Naive thymus-derived CD8-positive, alpha-beta T cell (primary cell): Measurements from ENCODE around the gene TEX264. TPM values are rescaled to one million over a fixed set of nuclear protein-coding genes. Genes with fewer than 3 reads are reported as not detected.
A peak's percentile ranks its signal among the peaks of the same experiment; 100 is the strongest.

Source experiments
- ATAC-seq, 2 donors: fragments of 150-1000 bp; cut with Tn5 transposase in 1 of 2; sonication (Bioruptor Pico), chemical (Tn5 transposase) in 1 of 2; 1 replicate in 1 of 2; 2 replicates in 1 of 2; pipeline ENCODE4 v1.10.0; 2021; ENCODE audit warnings: mild to moderate bottlenecking in 2 of 2, moderate library complexity in 2 of 2
- POLR2A ChIA-PET: fragments of 350-600 bp; sonication (Branson Sonifier 250); formaldehyde crosslinking; loops from one replicate; lab custom pipeline; 2021; ENCODE audit warnings: antibody characterized with exemption; lab: Charles Lee
- DNase-seq, 10 donors: peaks; one replicate each; pipeline versions ENCODE4 v3.0.0 to v3.0.0-alpha.2; 2020 to 2022
- H3K27ac Mint-ChIP-seq, 10 donors: one replicate each; pipeline ENCODE4 v1.8.0; 2020 to 2022; ENCODE audit warnings: mild to moderate bottlenecking in 10 of 10, mixed read lengths in 10 of 10, moderate library complexity in 4 of 10, inconsistent platforms in 1 of 10
- H3K27me3 Mint-ChIP-seq, 5 donors: one replicate each; pipeline ENCODE4 v1.8.0; 2021 to 2022; ENCODE audit warnings: mixed read lengths in 5 of 5
- H3K36me3 Mint-ChIP-seq, 3 donors: one replicate each; pipeline ENCODE4 v1.8.0; 2020 to 2022; ENCODE audit warnings: mixed read lengths in 3 of 3, mild to moderate bottlenecking in 2 of 3, inconsistent platforms in 1 of 3
- H3K4me1 Mint-ChIP-seq, 4 donors: one replicate each; pipeline ENCODE4 v1.8.0; 2021 to 2022; ENCODE audit warnings: mixed read lengths in 4 of 4
- H3K4me3 Mint-ChIP-seq, 10 donors: one replicate each; pipeline ENCODE4 v1.8.0; 2020 to 2022; ENCODE audit warnings: mild to moderate bottlenecking in 10 of 10, mixed read lengths in 10 of 10, moderate library complexity in 6 of 10, inconsistent platforms in 1 of 10
- H3K9me3 Mint-ChIP-seq, 9 donors: one replicate each; pipeline ENCODE4 v1.8.0; 2020 to 2022; ENCODE audit warnings: mixed read lengths in 9 of 9, mild to moderate bottlenecking in 3 of 9, inconsistent platforms in 1 of 9, moderate library complexity in 1 of 9
- polyA plus RNA-seq, 3 donors: library from polyadenylated mRNA; unstranded; fragments of 300-500 nt; fragmentation: Illumina TruSeq; gene quantifications; one replicate each; pipeline ENCODE4 v1.2.3, GENCODE V29; 2021
- total RNA-seq, 8 experiments: library from RNA in 2 of 8; stranded (reverse) in 2 of 8; gene quantifications; one replicate each; pipeline ENCODE4 v1.2.3 and lab custom pipeline; 2021 to 2026

Gene TEX264
- total and polyA plus RNA-seq, 5 experiments from 2014 or later = 37.4 to 95.7 (median 84.5) TPM

GRCh38 chr3:51710631-51711351 lies 39.7 kb downstream of the TEX264 start:
- H3K4me1 Mint-ChIP-seq = peaks cover 4 to 30% (median 20%) of the 10 kb centered on the region in 4 donors
- no peak overlapping the region for H3K4me3 Mint-ChIP-seq
- H3K36me3 Mint-ChIP-seq = peaks cover 0 to 6% (median 0%) of the 10 kb centered on the region in 3 donors

GRCh38 chr3:51711352-51712037 lies 40.4 kb downstream of the TEX264 start:
- DNase-seq (peak in 1 of 10 donors; percentile 7), ATAC-seq (no peak)
- H3K4me3 Mint-ChIP-seq = peak overlapping the region in 1 of 10 donors; percentile 20
- peak overlapping the region in 3 of 10 donors; percentile 25 to 71 (median 40) for H3K27ac Mint-ChIP-seq
- H3K36me3 Mint-ChIP-seq = peaks cover 0 to 8% (median 0%) of the 10 kb centered on the region in 3 donors
- no peaks in the 10 kb centered on the region for H3K27me3 Mint-ChIP-seq
- H3K4me1 Mint-ChIP-seq = peaks cover 2 to 23% (median 16%) of the 10 kb centered on the region in 4 donors
- H3K9me3 Mint-ChIP-seq = no peaks in the 10 kb centered on the region
- POLR2A ChIA-PET = no interaction called here

More at GRCh38 chr3:51710631-51711351, 39.7 kb downstream of the TEX264 start:
- Mint-ChIP-seq H3K9me3 (no peaks in the 10 kb centered on the region), H3K27ac (peak overlapping the region in 1 of 10 donors; percentile 59), H3K27me3 (no peaks in the 10 kb centered on the region)
- ATAC-seq (no peak), DNase-seq (peak in 1 of 10 donors; percentile 14)
- POLR2A ChIA-PET = no interaction called here

- peak overlapping the region in 1 of 10 donors; percentile 20 for H3K4me3 Mint-ChIP-seq
- H3K36me3 Mint-ChIP-seq = peaks cover 0 to 8% (median 0%) of the 10 kb centered on the region in 3 donors
- peaks cover 2 to 20% (median 15%) of the 10 kb centered on the region in 4 donors for H3K4me1 Mint-ChIP-seq
- DNase-seq (peak in 1 of 10 donors; percentile 4), ATAC-seq (no peak)
- H3K27me3 Mint-ChIP-seq = no peaks in the 10 kb centered on the region
- peak overlapping the region in 1 of 10 donors; percentile 71 for H3K27ac Mint-ChIP-seq
- no peaks in the 10 kb centered on the region for H3K9me3 Mint-ChIP-seq
- POLR2A ChIA-PET = interaction anchor here (1.1 kb wide), 1 partner anchor 26 kb away, joined by 3 read pairs; no protein-coding TSS in a partner anchor
Measured at GRCh38 chr3:51712038-51712420, 41.0 kb downstream of the TEX264 start.

- H3K27ac Mint-ChIP-seq = peak overlapping the region in 1 of 10 donors; percentile 46
Measured at GRCh38 chr3:51712511-51712931, 41.5 kb downstream of the TEX264 start.

GRCh38 chr3:51712963-51713362 lies 41.9 kb downstream of the TEX264 start:
- H3K9me3 Mint-ChIP-seq = no peaks in the 10 kb centered on the region

More at GRCh38 chr3:51712511-51712931, 41.5 kb downstream of the TEX264 start:
- no peaks in the 10 kb centered on the region for H3K9me3 Mint-ChIP-seq
- no peak for DNase-seq
- no peak overlapping the region for H3K4me3 Mint-ChIP-seq
- H3K27me3 Mint-ChIP-seq = no peaks in the 10 kb centered on the region
- POLR2A ChIA-PET = interaction anchor here (0.6 to 1.1 kb wide), 2 partner anchors 27 to 960 kb away, joined by 3 to 5 read pairs; no protein-coding TSS in a partner anchor
- H3K36me3 Mint-ChIP-seq = peaks cover 0 to 8% (median 0%) of the 10 kb centered on the region in 3 donors
- ATAC-seq = no peak
- peaks cover 3 to 15% (median 12%) of the 10 kb centered on the region in 4 donors for H3K4me1 Mint-ChIP-seq

GRCh38 chr3:51715231-51715976 lies 44.4 kb downstream of the TEX264 start:
- Mint-ChIP-seq H3K9me3 (no peaks in the 10 kb centered on the region), H3K4me1 (peaks cover 13 to 18% (median 16%) of the 10 kb centered on the region in 4 donors), H3K27me3 (no peaks in the 10 kb centered on the region), H3K27ac (no peak overlapping the region), H3K4me3 (no peak overlapping the region), H3K36me3 (peaks cover 0 to 8% (median 0%) of the 10 kb centered on the region in 3 donors)
- DNase-seq = peak in 1 of 10 donors; percentile 53
- ATAC-seq = no peak
- POLR2A ChIA-PET = no interaction called here

More at GRCh38 chr3:51712963-51713362, 41.9 kb downstream of the TEX264 start:
- DNase-seq = peak in 1 of 10 donors; percentile 52
- Mint-ChIP-seq H3K36me3 (peaks cover 0 to 8% (median 0%) of the 10 kb centered on the region in 3 donors), H3K4me1 (peaks cover 3 to 15% (median 8%) of the 10 kb centered on the region in 4 donors), H3K27me3 (no peaks in the 10 kb centered on the region), H3K4me3 (no peak overlapping the region), H3K27ac (no peak overlapping the region)
- no peak for ATAC-seq
- POLR2A ChIA-PET = interaction anchor here (0.6 to 1.1 kb wide), 2 partner anchors 27 to 959 kb away, joined by 3 to 5 read pairs; no protein-coding TSS in a partner anchor

- no peaks in the 10 kb centered on the region for H3K27me3 Mint-ChIP-seq
- H3K27ac Mint-ChIP-seq = peak overlapping the region in 1 of 10 donors; percentile 78
- peaks cover 0 to 8% (median 0%) of the 10 kb centered on the region in 3 donors for H3K36me3 Mint-ChIP-seq
- DNase-seq (no peak), ATAC-seq (no peak)
- H3K9me3 Mint-ChIP-seq = no peaks in the 10 kb centered on the region
- POLR2A ChIA-PET = no interaction called here
- H3K4me1 Mint-ChIP-seq = peaks cover 16 to 23% (median 21%) of the 10 kb centered on the region in 4 donors
- no peak overlapping the region for H3K4me3 Mint-ChIP-seq
Measured at GRCh38 chr3:51715977-51716294, 44.9 kb downstream of the TEX264 start.

GRCh38 chr3:51716805-51717204 lies 45.8 kb downstream of the TEX264 start:
- Mint-ChIP-seq H3K27me3 (no peaks in the 10 kb centered on the region), H3K36me3 (peaks cover 0 to 8% (median 0%) of the 10 kb centered on the region in 3 donors), H3K9me3 (no peaks in the 10 kb centered on the region), H3K4me3 (no peak overlapping the region), H3K27ac (peak overlapping the region in 1 of 10 donors; percentile 15), H3K4me1 (peaks cover 16 to 32% (median 30%) of the 10 kb centered on the region in 4 donors)
- ATAC-seq = no peak
- POLR2A ChIA-PET = no interaction called here
- no peak for DNase-seq

- peaks cover 16 to 37% (median 34%) of the 10 kb centered on the region in 4 donors for H3K4me1 Mint-ChIP-seq
- H3K27ac Mint-ChIP-seq = no peak overlapping the region
- no peaks in the 10 kb centered on the region for H3K9me3 Mint-ChIP-seq
- ATAC-seq = no peak
- peaks cover 0 to 8% (median 0%) of the 10 kb centered on the region in 3 donors for H3K36me3 Mint-ChIP-seq
- H3K4me3 Mint-ChIP-seq = no peak overlapping the region
- POLR2A ChIA-PET = no interaction called here
- DNase-seq = no peak
- no peaks in the 10 kb centered on the region for H3K27me3 Mint-ChIP-seq
Measured at GRCh38 chr3:51717446-51717845, 46.4 kb downstream of the TEX264 start.

GRCh38 chr3:51717947-51718346 lies 46.9 kb downstream of the TEX264 start:
- POLR2A ChIA-PET = no interaction called here
- Mint-ChIP-seq H3K27me3 (no peaks in the 10 kb centered on the region), H3K36me3 (peaks cover 0 to 8% (median 0%) of the 10 kb centered on the region in 3 donors), H3K9me3 (no peaks in the 10 kb centered on the region), H3K27ac (no peak overlapping the region), H3K4me1 (peaks cover 16 to 39% (median 34%) of the 10 kb centered on the region in 4 donors), H3K4me3 (no peak overlapping the region)
- no peak for ATAC-seq
- no peak for DNase-seq

- Mint-ChIP-seq H3K9me3 (no peaks in the 10 kb centered on the region), H3K4me3 (no peak overlapping the region), H3K27me3 (no peaks in the 10 kb centered on the region), H3K27ac (peak overlapping the region in 3 of 10 donors; percentile 66 to 91 (median 68)), H3K36me3 (peaks cover 0 to 8% (median 0%) of the 10 kb centered on the region in 3 donors), H3K4me1 (peaks cover 16 to 39% (median 34%) of the 10 kb centered on the region in 4 donors)
- ATAC-seq = peak; percentile 49 to 57
- POLR2A ChIA-PET = interaction anchor here (1.0 kb wide), 1 partner anchor 32 kb away, joined by 4 read pairs; no protein-coding TSS in a partner anchor
- peak in 3 of 10 donors; percentile 16 to 65 (median 18) for DNase-seq
Measured at GRCh38 chr3:51718547-51719409, 47.7 kb downstream of the TEX264 start.
